ENCODE results near the gene TNFRSF1A. TPM values are rescaled to one million over a fixed set of nuclear protein-coding genes. Genes with fewer than 3 reads are reported as not detected.
A peak's percentile ranks its signal among the peaks of the same experiment; 100 is the strongest.

TNFRSF1A gene
- total RNA-seq, 1 donor from 2014 or later, result 70.4 TPM

DNA sequence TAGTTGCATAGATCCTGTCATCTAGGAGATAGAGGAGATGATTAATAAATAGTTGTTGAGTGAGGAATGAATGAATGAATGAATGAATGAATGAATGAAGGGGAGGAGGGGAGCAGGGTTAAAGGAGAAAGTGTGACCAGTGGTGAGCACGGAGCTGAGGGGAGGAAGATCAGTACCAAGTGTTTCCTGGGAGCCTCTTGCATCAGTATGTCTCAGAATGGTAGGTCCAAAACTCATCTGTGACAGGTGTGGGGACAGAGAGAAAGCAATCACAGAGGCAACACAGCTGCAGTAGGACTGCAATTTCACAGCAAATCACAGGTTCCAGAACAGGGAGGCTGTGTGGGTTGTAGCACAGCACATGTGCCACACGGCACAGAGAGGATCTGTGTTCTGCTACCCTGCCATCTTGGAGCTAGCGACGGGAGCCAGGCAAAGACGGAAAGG, 14.5 kb upstream of the TNFRSF1A start:
- Mint-ChIP-seq H3K27ac (no peak overlapping the region), H3K4me1 (no peaks in the 10 kb centered on the region), H3K27me3 (ENCODE audit: low read depth) (no peaks in the 10 kb centered on the region), H3K4me3 (no peak overlapping the region), H3K9me3 (no peaks in the 10 kb centered on the region), H3K36me3 (no peaks in the 10 kb centered on the region)
- no peak for TF ChIP-seq CTCF (IDR thresholded peaks at IDR 0.05; ENCODE audit: unreplicated experiment)
- no peak for DNase-seq (ENCODE audit: low spot score in 2 of 2, unreplicated experiment in 2 of 2)

GRCh38 chr12:6355491-6356373, 13.9 kb upstream of the TNFRSF1A start:
- no peaks in the 10 kb centered on the region for H3K9me3 Mint-ChIP-seq
- H3K4me3 Mint-ChIP-seq, result no peak overlapping the region
- TF ChIP-seq CTCF (IDR thresholded peaks at IDR 0.05; ENCODE audit: unreplicated experiment), result no peak
- no peak for DNase-seq (ENCODE audit: low spot score in 2 of 2, unreplicated experiment in 2 of 2)
- H3K4me1 Mint-ChIP-seq, result no peaks in the 10 kb centered on the region
- no peak overlapping the region for H3K27ac Mint-ChIP-seq
- no peaks in the 10 kb centered on the region for H3K36me3 Mint-ChIP-seq
- no peaks in the 10 kb centered on the region for H3K27me3 Mint-ChIP-seq (ENCODE audit: low read depth)

DNA sequence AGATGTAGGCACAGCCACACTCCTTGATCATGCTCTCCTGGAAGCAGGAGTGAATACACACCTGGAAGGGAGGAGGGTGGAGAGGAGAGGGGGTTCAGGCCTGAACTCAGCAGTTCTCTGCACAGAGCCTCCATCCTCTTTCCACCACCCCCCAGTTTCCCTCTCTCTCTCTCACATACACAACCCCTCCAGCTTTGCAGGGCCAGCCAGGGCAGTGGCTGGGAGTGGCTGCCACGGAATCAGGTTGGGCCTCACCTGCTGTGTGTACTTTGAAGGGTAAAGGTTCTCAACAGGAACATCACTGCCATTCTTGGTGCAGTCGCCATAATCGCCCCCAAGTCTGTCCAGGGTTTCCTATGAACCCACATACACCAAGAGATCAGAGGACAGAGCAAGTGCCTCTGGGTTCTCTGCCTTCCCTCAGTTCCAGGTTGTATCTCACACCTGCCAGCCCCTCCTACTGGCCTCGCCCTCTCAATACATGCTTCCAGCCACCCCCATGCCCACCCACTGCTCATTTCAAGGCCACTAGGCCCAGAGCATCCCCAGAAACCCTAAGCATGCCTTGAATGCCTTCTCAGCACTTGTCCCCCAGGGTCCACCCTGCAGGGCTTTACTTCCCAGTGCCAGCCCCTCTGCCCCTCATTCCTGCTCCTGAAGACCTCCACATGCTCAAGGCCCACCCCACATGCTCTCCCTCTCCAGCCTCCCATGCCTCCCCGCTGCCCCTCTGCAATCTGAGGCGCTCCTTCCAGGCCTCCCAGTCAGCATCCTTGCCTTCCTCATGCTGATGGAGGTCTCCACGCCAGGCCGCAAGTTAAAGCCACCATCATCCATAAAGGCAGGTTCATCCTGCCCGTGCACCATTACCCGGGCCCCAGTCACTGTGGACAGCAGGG, 12.9 kb upstream of the TNFRSF1A start:
- Mint-ChIP-seq H3K27ac (no peak overlapping the region), H3K9me3 (no peaks in the 10 kb centered on the region), H3K36me3 (no peaks in the 10 kb centered on the region), H3K4me3 (no peak overlapping the region), H3K27me3 (ENCODE audit: low read depth) (no peaks in the 10 kb centered on the region), H3K4me1 (no peaks in the 10 kb centered on the region)
- DNase-seq (ENCODE audit: low spot score in 2 of 2, unreplicated experiment in 2 of 2), result no peak
- no peak for TF ChIP-seq CTCF (IDR thresholded peaks at IDR 0.05; ENCODE audit: unreplicated experiment)

GRCh38 chr12:6352193-6353173, 10.6 kb upstream of the TNFRSF1A start:
- no peaks in the 10 kb centered on the region for H3K27me3 Mint-ChIP-seq (ENCODE audit: low read depth)
- TF ChIP-seq CTCF (IDR thresholded peaks at IDR 0.05; ENCODE audit: unreplicated experiment), result no peak
- H3K4me3 Mint-ChIP-seq, result no peak overlapping the region
- H3K9me3 Mint-ChIP-seq, result no peaks in the 10 kb centered on the region
- peak overlapping the region; percentile 25 for H3K27ac Mint-ChIP-seq
- H3K4me1 Mint-ChIP-seq, result no peaks in the 10 kb centered on the region
- no peaks in the 10 kb centered on the region for H3K36me3 Mint-ChIP-seq
- DNase-seq (ENCODE audit: low spot score in 2 of 2, unreplicated experiment in 2 of 2), result no peak

- Mint-ChIP-seq H3K4me3 (no peak overlapping the region), H3K4me1 (no peaks in the 10 kb centered on the region), H3K27ac (no peak overlapping the region), H3K27me3 (ENCODE audit: low read depth) (no peaks in the 10 kb centered on the region), H3K36me3 (no peaks in the 10 kb centered on the region), H3K9me3 (no peaks in the 10 kb centered on the region)
- no peak for TF ChIP-seq CTCF (IDR thresholded peaks at IDR 0.05; ENCODE audit: unreplicated experiment)
- DNase-seq (ENCODE audit: low spot score in 2 of 2, unreplicated experiment in 2 of 2), result no peak
These were observed 9.7 kb upstream of the TNFRSF1A start for GRCh38 chr12:6351622-6352021.

All from mesothelial cell of epicardium (in vitro differentiated cells).